H1 (cell line): ENCODE data around the gene SLC48A1. TPM values are rescaled to one million over a fixed set of nuclear protein-coding genes. Genes with fewer than 3 reads are reported as not detected.
A peak's percentile ranks its signal among the peaks of the same experiment; 100 is the strongest.

ENCODE experiments used
- CTCF ChIA-PET: fragments of 300-600 bp; sonication (Branson Sonifier 250); formaldehyde crosslinking; loops from one replicate; lab custom pipeline; 2021; ENCODE audit not compliant: partially characterized antibody; lab: Charles Lee
- POLR2A ChIA-PET: fragments of 300-600 bp; sonication (Branson Sonifier 250); formaldehyde crosslinking; loops from one replicate; lab custom pipeline; 2021; ENCODE audit warnings: inconsistent platforms; ENCODE audit not compliant: partially characterized antibody; lab: Charles Lee
- DNase-seq, 2 experiments: peaks; one replicate each; pipeline versions ENCODE4 v3.0.0 to v3.0.0-alpha.2; 2010 to 2022; ENCODE audit warnings: low spot score in 2 of 2, low read depth in 1 of 2, mixed read lengths in 1 of 2
- FAIRE-seq: peaks from 2 replicates; lab custom pipeline; 2011; peaks lifted over from hg19 to GRCh38; lab: Jason Lieb, UNC
- H2AFZ ChIP-seq: 2 replicates; pipeline ENCODE4 v1.8.1; 2012; ENCODE audit warnings: low read length, inconsistent platforms
- H2AK5ac ChIP-seq: 2 replicates; pipeline ENCODE4 v1.6.1; 2013; ENCODE audit warnings: low read depth, low read length
- H2BK120ac ChIP-seq: replicated peaks from 2 replicates; pipeline ENCODE3; 2013; ENCODE audit warnings: low read depth, low read length, inconsistent platforms
- H2BK12ac ChIP-seq: 2 replicates; pipeline ENCODE4 v1.6.1; 2013; ENCODE audit warnings: low read depth, low read length
- H2BK15ac ChIP-seq: 2 replicates; pipeline ENCODE4 v1.6.1; 2013; ENCODE audit warnings: low read length
- H2BK20ac ChIP-seq: 2 replicates; pipeline ENCODE4 v1.6.1; 2013; ENCODE audit warnings: low read length
- H2BK5ac ChIP-seq: 2 replicates; pipeline ENCODE4 v1.6.1; 2013; ENCODE audit warnings: low read depth, low read length
- H3K14ac ChIP-seq: 2 replicates; pipeline ENCODE4 v1.6.1; 2013; ENCODE audit warnings: inconsistent platforms; ENCODE audit not compliant: insufficient read length
- H3K18ac ChIP-seq: 2 replicates; pipeline ENCODE4 v1.6.1; 2013; ENCODE audit warnings: low read length; ENCODE audit errors: extremely low read depth
- H3K23ac ChIP-seq: 2 replicates; pipeline ENCODE4 v1.6.1; 2013; ENCODE audit warnings: inconsistent platforms; ENCODE audit not compliant: insufficient read length
- H3K23me2 ChIP-seq: 2 replicates; pipeline ENCODE4 v1.6.1; 2013; ENCODE audit warnings: low read depth, low read length
- H3K27ac ChIP-seq: 2 replicates; pipeline ENCODE4 v1.6.1; 2011; ENCODE audit warnings: low read depth, low read length, inconsistent platforms
- H3K27me3 ChIP-seq, 4 experiments: replicated peaks in 1 of 4; 1 replicate in 1 of 4; 2 replicates in 3 of 4; pipeline versions ENCODE4 v1.6.1 to v1.8.1; 2011 to 2013; ENCODE audit warnings: low read length in 3 of 4, mild to moderate bottlenecking in 3 of 4, inconsistent platforms in 2 of 4, mixed read lengths in 2 of 4, moderate library complexity in 1 of 4; ENCODE audit not compliant: control insufficient read depth in 3 of 4, insufficient read depth in 3 of 4; ENCODE audit errors: extremely low read depth in 1 of 4
- H3K36me3 ChIP-seq, 4 experiments: 2 replicates each; pipeline versions ENCODE4 v1.6.1 to v1.8.1; 2011 to 2013; ENCODE audit warnings: mild to moderate bottlenecking in 4 of 4, low read length in 3 of 4, moderate library complexity in 2 of 4, control low read depth in 1 of 4, inconsistent platforms in 1 of 4; ENCODE audit not compliant: insufficient read depth in 4 of 4, control insufficient read depth in 2 of 4
- H3K4ac ChIP-seq: replicated peaks from 2 replicates; pipeline ENCODE3; 2013; ENCODE audit warnings: low read length, low read depth, mixed read lengths, inconsistent platforms; ENCODE audit not compliant: insufficient read length
- H3K4me1 ChIP-seq, 4 experiments: replicated peaks in 1 of 4; 1 replicate in 1 of 4; 2 replicates in 3 of 4; pipeline versions ENCODE4 v1.6.1 to v1.8.1; 2011 to 2013; ENCODE audit warnings: low read length in 3 of 4, inconsistent platforms in 2 of 4, mixed read lengths in 1 of 4; ENCODE audit not compliant: insufficient read depth in 4 of 4, control insufficient read depth in 3 of 4
- H3K4me2 ChIP-seq, 2 experiments: 2 replicates each; pipeline versions ENCODE4 v1.6.1 to v1.8.1; 2011 to 2013; ENCODE audit warnings: low read depth in 2 of 2, low read length in 2 of 2, control low read depth in 1 of 2, inconsistent platforms in 1 of 2, mild to moderate bottlenecking in 1 of 2; ENCODE audit not compliant: insufficient read depth in 1 of 2
- H3K4me3 ChIP-seq, 4 experiments: fragments of 200-600, 300-600 bp in 1 of 4; sonication (generic), shearing (Covaris generic), sonication (Bioruptor Twin) in 1 of 4; 2 replicates each; pipeline versions ENCODE4 v1.5.1 to v1.8.1; 2011 to 2016; ENCODE audit warnings: low read length in 4 of 4, low read depth in 3 of 4, control low read depth in 2 of 4, inconsistent platforms in 2 of 4, mild to moderate bottlenecking in 2 of 4, mixed read lengths in 1 of 4, moderate library complexity in 1 of 4; ENCODE audit not compliant: insufficient read depth in 2 of 4; ENCODE audit errors: extremely low read depth in 1 of 4
- H3K56ac ChIP-seq: replicated peaks from 2 replicates; pipeline ENCODE3; 2013; ENCODE audit warnings: low read depth, mild to moderate bottlenecking, mixed read lengths, low read length, inconsistent platforms; ENCODE audit not compliant: insufficient read length
- H3K79me1 ChIP-seq: 2 replicates; pipeline ENCODE4 v1.6.1; 2013; ENCODE audit warnings: low read depth, low read length, control low read depth
- H3K79me2 ChIP-seq, 2 experiments: 2 replicates each; pipeline versions ENCODE4 v1.6.1 to v1.8.1; 2012 to 2013; ENCODE audit warnings: low read length in 2 of 2, mild to moderate bottlenecking in 2 of 2, inconsistent platforms in 1 of 2; ENCODE audit not compliant: insufficient read depth in 2 of 2, control insufficient read depth in 1 of 2
- H3K9ac ChIP-seq, 4 experiments: replicated peaks in 1 of 4; 1 replicate in 1 of 4; 2 replicates in 3 of 4; pipeline versions ENCODE4 v1.6.1 to v1.8.1; 2011 to 2013; ENCODE audit warnings: low read depth in 3 of 4, low read length in 3 of 4, control low read depth in 2 of 4, mild to moderate bottlenecking in 2 of 4, moderate library complexity in 2 of 4, inconsistent platforms in 1 of 4; ENCODE audit errors: extremely low read depth in 1 of 4
- H3K9me3 ChIP-seq, 2 experiments: 2 replicates each; pipeline versions ENCODE4 v1.6.1 to v1.8.1; 2012 to 2013; ENCODE audit warnings: mild to moderate bottlenecking in 2 of 2, moderate library complexity in 2 of 2, control low read depth in 1 of 2, inconsistent platforms in 1 of 2, low read depth in 1 of 2, low read length in 1 of 2, mixed read lengths in 1 of 2; ENCODE audit not compliant: insufficient read depth in 2 of 2
- H4K20me1 ChIP-seq, 2 experiments: replicated peaks in 1 of 2; 2 replicates each; pipeline versions ENCODE3 to v1.8.1; 2011 to 2013; ENCODE audit warnings: inconsistent platforms in 2 of 2, low read length in 2 of 2, mild to moderate bottlenecking in 1 of 2; ENCODE audit not compliant: insufficient read depth in 2 of 2, control insufficient read depth in 1 of 2
- H4K5ac ChIP-seq: 2 replicates; pipeline ENCODE4 v1.6.1; 2013; ENCODE audit warnings: low read length, low read depth, mixed read lengths, inconsistent platforms; ENCODE audit not compliant: insufficient read length
- H4K8ac ChIP-seq: 2 replicates; pipeline ENCODE4 v1.8.0; 2013; ENCODE audit warnings: mild to moderate bottlenecking, moderate library complexity, low read length, inconsistent platforms; ENCODE audit not compliant: insufficient read depth; ENCODE audit errors: extremely low read depth
- H4K91ac ChIP-seq: replicated peaks from 2 replicates; pipeline ENCODE3; 2013; ENCODE audit warnings: low read length, mixed read lengths, inconsistent platforms; ENCODE audit not compliant: insufficient read length
- BACH1 ChIP-seq: IDR thresholded peaks from 2 replicates; pipeline ENCODE4 v1.6.1; 2012; ENCODE audit warnings: low read length, improper control_type of control experiment
- BRCA1 ChIP-seq: IDR thresholded peaks from 2 replicates; pipeline ENCODE4 v1.6.1; 2012; ENCODE audit warnings: low read depth, low read length, improper control_type of control experiment
- CHD1 ChIP-seq: IDR thresholded peaks from 2 replicates; pipeline ENCODE4 v1.6.1; 2012; ENCODE audit warnings: low read depth, low read length, improper control_type of control experiment
- GTF2F1 ChIP-seq: IDR thresholded peaks from 2 replicates; pipeline ENCODE4 v1.6.1; 2012; ENCODE audit warnings: low read depth, low read length, improper control_type of control experiment, borderline replicate concordance
- JUN ChIP-seq: IDR thresholded peaks from 2 replicates; pipeline ENCODE4 v1.6.1; 2011; ENCODE audit warnings: low read depth, mild to moderate bottlenecking, improper control_type of control experiment, low read length
- MAX ChIP-seq: IDR thresholded peaks from 2 replicates; pipeline ENCODE4 v1.6.1; 2012; ENCODE audit warnings: inconsistent platforms
- NANOG ChIP-seq: IDR thresholded peaks from 2 replicates; pipeline ENCODE4 v1.6.1; 2011; ENCODE audit warnings: low read length, low read depth, mild to moderate bottlenecking, inconsistent platforms; ENCODE audit not compliant: insufficient read depth, poor library complexity, severe bottlenecking
- NRF1 ChIP-seq: IDR thresholded peaks from 2 replicates; pipeline ENCODE4 v1.6.1; 2011; ENCODE audit warnings: mild to moderate bottlenecking, low read depth, low read length, improper control_type of control experiment
- POLR2A ChIP-seq, 2 experiments: IDR thresholded peaks; 1 replicate in 1 of 2; 2 replicates in 1 of 2; pipeline ENCODE4 v1.6.1; 2011; ENCODE audit warnings: low read depth in 2 of 2, low read length in 2 of 2, mild to moderate bottlenecking in 2 of 2; ENCODE audit errors: control extremely low read depth in 1 of 2
- SP1 ChIP-seq: IDR thresholded peaks from 2 replicates; pipeline ENCODE4 v1.6.1; 2011; ENCODE audit warnings: low read depth, low read length
- TAF1 ChIP-seq: IDR thresholded peaks from 2 replicates; pipeline ENCODE4 v1.6.1; 2011; ENCODE audit warnings: mild to moderate bottlenecking, low read depth, low read length
- WGBS, 2 experiments: shearing (Covaris generic) in 1 of 2; methylation state at CpG; one replicate each; pipeline versions ENCODE4 v1.1.6 to v1.1.7; 2013 to 2015; ENCODE audit warnings: low lambda C conversion rate in 2 of 2, mixed read lengths in 2 of 2, inconsistent platforms in 1 of 2, low coverage in 1 of 2, missing lambda C conversion rate in 1 of 2; ENCODE audit not compliant: insufficient replicate concordance in 2 of 2, insufficient coverage in 1 of 2, insufficient read length in 1 of 2; ENCODE audit errors: extremely low coverage in 1 of 2, missing lambda C conversion rate in 1 of 2; 5-methylcytosine and 5-hydroxymethylcytosine counted together
- polyA plus RNA-seq, 7 experiments: library from polyadenylated mRNA; depleted of rRNA in 3 of 7; stranded (reverse) in 5 of 7; unstranded in 2 of 7; fragments of >200 nt in 5 of 7; fragments of 200-250 nt in 2 of 7; gene quantifications; 1 replicate in 5 of 7; 2 replicates in 1 of 7; 4 replicates in 1 of 7; pipeline versions ENCODE4 v1.2.1 to v1.2.3, GENCODE V29; 2011 to 2013; ENCODE audit warnings: missing spikeins in 2 of 7, mixed read lengths in 2 of 7
- total RNA-seq: library from RNA; stranded (reverse); fragmentation: NEBNext Ultra II Directional; extraction: Animal tissue kit (Norgen Biotek cat#: 25700); gene quantifications from 2 replicates; pipeline ENCODE4 v1.2.1, GENCODE V29; 2021

The SLC48A1 gene
- total and polyA plus RNA-seq, 2 of the 8 experiments (the other 6 are each of a cell fraction or from before 2014, with no cell fraction given), result 9.5 to 14.1 TPM

- WGBS, 2 experiments, result 85% methylated on average over 9 of the region's 9 CpGs; no CpG with 5 or more reads in 1 of the 2 experiments
- peak overlapping the region; percentile 76 for H2BK12ac ChIP-seq
- peak overlapping the region; percentile 50; the same call in 1 of the 2 replicates for H2BK5ac ChIP-seq
- H2AFZ ChIP-seq, result no peak overlapping the region
- no peaks in the 10 kb centered on the region for H3K27me3 ChIP-seq
- H2BK20ac ChIP-seq, result 0 out of 2 replicates have a peak overlapping the region, but pooled peaks have one; percentile 72
- no peak overlapping the region for H4K5ac ChIP-seq
- no peak overlapping the region for H4K8ac ChIP-seq
- no peak overlapping the region for H3K4me2 ChIP-seq
- H3K9ac ChIP-seq, result no peak overlapping the region
- H4K91ac ChIP-seq, result no peak overlapping the region
- no peak overlapping the region for H3K4me3 ChIP-seq
- TF ChIP-seq SP1 (no peak), GTF2F1 (no peak), BRCA1 (no peak), NANOG (no peak), MAX (no peak), JUN (no peak), CHD1 (no peak), BACH1 (no peak), NRF1 (no peak), TAF1 (no peak), POLR2A (IDR thresholded peaks at IDR 0.05; ENCODE audit: control extremely low read depth in 1 of 2, low read depth in 2 of 2, low read length in 2 of 2) (no peak)
- POLR2A ChIA-PET, result interaction anchor here (1.1 to 7.4 kb wide), 10 partner anchors 8 to 96 kb away, joined by 3 to 79 read pairs (median 8); partner anchors contain the start of genes RAPGEF3 and SLC48A1
- DNase-seq, result no peak
- H3K23ac ChIP-seq, result no peak overlapping the region
- H3K4ac ChIP-seq, result no peak overlapping the region
- no peaks in the 10 kb centered on the region for H3K9me3 ChIP-seq
- no peak overlapping the region for H3K18ac ChIP-seq
- FAIRE-seq, result no peak
- no peaks in the 10 kb centered on the region for H3K36me3 ChIP-seq
- no peaks in the 10 kb centered on the region for H3K79me2 ChIP-seq
- peak overlapping the region; percentile 83; the same call in 1 of the 2 replicates for H2BK15ac ChIP-seq
- H3K4me1 ChIP-seq, result peaks cover 0 to 10% (median 2%) of the 10 kb centered on the region in 4 experiments; a peak in 4 of 7 replicates
- CTCF ChIA-PET, result interaction anchor here (0.5 to 64.6 kb wide), 32 partner anchors 8 to 620 kb away, joined by 3 to 2442 read pairs (median 7); partner anchors contain the start of genes ENDOU, HDAC7, RAPGEF3 and SLC48A1
- peak overlapping the region; percentile 66; the same call in 1 of the 2 replicates for H2AK5ac ChIP-seq
- no peak overlapping the region for H3K27ac ChIP-seq
- no peaks in the 10 kb centered on the region for H4K20me1 ChIP-seq
- H3K56ac ChIP-seq, result no peak overlapping the region
- H2BK120ac ChIP-seq, result no peak overlapping the region
- no peaks in the 10 kb centered on the region for H3K79me1 ChIP-seq
- H3K23me2 ChIP-seq, result no peaks in the 10 kb centered on the region; the same call in 1 of the 2 replicates
- no peak overlapping the region for H3K14ac ChIP-seq
Measured at GRCh38 chr12:47743311-47743860, 29.7 kb upstream of the SLC48A1 start.
